ENCODE data around the gene ADK.
"Not testable (repeated sequence)": the region's sequence is repeated elsewhere in the genome, so short reads cannot be mapped to it uniquely, and the experiment has no call there.

Gene ADK

DNA sequence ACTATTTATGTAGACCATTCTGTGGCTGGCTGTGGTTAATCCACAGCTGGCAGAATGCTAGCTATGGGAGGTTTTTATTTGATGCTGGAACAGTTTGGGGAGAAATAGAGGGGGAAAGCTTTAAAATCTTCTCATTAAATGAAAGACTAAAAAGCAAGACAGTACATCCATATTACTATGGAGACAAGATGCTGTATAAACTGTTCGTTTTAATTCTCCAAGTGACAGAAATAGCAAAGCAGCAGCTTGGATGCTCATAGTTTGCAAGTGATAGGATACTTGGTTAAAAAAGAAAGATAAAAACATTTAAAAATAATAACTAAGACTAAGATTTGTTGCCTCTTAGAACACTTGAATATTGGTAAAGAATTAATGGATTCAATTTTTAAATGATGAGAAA is 370.5 kb downstream of the ADK start:
- intact Hi-C loops (cut with DNase I) = no loop called here
- no peak for DNase-seq

GRCh38 chr10:74523199-74523598 is 372.2 kb downstream of the ADK start:
- no peak for DNase-seq
- intact Hi-C loops (cut with DNase I) = no loop called here

DNA sequence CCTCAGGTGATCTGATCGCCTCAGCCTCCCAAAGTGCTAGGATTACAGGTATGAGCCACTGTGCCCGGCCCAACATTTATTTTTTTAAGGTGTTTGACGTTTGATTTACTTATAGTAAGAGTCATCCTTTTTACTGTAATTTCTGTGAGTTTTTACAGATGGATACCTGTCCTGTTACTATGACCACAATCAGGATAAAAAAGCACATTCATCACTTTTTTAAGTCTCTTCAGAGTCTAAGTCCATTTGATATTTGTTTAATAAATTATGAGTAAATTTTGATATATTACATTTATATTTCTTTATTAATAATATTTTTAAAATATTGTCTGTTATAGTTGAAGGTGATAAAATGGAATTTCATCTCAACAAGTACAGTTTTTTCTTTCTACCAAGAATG is 374.9 kb downstream of the ADK start:
- no peak for DNase-seq
- intact Hi-C loops (cut with DNase I) = no loop called here

DNA sequence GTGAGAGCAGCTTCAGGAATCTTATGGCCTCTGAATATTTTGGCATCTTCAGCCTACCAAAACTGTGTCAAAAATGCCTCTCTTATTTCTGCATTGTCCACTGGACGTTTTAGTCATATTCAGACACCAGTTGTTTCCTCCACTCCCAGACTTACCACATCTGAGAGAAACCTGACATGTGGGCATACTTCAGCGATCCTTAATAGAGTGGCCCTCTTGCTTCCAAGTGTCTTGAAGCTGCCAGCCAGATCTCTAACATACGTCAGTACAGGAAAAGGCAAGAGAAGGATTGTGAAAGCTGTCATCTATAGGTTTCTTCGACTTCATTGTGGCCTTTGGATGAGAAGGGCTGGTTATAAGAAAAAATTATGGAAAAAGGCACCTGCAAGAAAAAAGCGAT is 376.6 kb downstream of the ADK start:
- intact Hi-C loops (cut with DNase I); DNase-seq: not testable (repeated sequence)

- no peak for DNase-seq
These were observed 378.2 kb downstream of the ADK start for GRCh38 chr10:74529205-74529604.

GRCh38 chr10:74530981-74531380 is 380.0 kb downstream of the ADK start:
- intact Hi-C loops (cut with DNase I) = no loop called here
- no peak for DNase-seq

More at GRCh38 chr10:74529205-74529604, 378.2 kb downstream of the ADK start:
- intact Hi-C loops (cut with DNase I) = no loop called here

GRCh38 chr10:74539317-74539716 is 388.3 kb downstream of the ADK start:
- intact Hi-C loops (cut with DNase I) = no loop called here

GRCh38 chr10:74541375-74541774 is 390.4 kb downstream of the ADK start:
- no peak for DNase-seq
- intact Hi-C loops (cut with DNase I) = no loop called here

More at GRCh38 chr10:74539317-74539716, 388.3 kb downstream of the ADK start:
- DNase-seq = no peak

GRCh38 chr10:74542077-74542476 is 391.1 kb downstream of the ADK start:
- intact Hi-C loops (cut with DNase I) = no loop called here
- DNase-seq = no peak

GRCh38 chr10:74543276-74543675 is 392.3 kb downstream of the ADK start:
- intact Hi-C loops (cut with DNase I) = no loop called here
- no peak for DNase-seq

DNA sequence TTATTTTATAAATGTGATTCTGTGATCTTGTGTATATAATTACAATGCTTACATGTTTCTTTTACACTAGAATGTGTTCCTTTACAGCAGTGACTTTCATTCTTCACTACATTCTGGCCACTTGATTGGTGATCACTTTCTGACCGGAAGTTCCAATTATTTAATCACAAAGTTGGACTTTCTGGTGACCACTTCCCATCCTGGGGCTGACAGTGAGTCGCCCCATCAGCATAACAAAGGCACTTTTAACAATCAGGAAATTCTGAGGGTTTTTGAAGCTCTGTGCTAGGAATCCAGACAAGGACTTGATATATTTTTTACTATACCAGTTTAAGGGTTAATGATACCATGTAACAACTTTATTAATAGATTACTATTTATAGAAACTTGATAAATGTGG is 393.1 kb downstream of the ADK start:
- intact Hi-C loops (cut with DNase I) = no loop called here
- DNase-seq = no peak

DNA sequence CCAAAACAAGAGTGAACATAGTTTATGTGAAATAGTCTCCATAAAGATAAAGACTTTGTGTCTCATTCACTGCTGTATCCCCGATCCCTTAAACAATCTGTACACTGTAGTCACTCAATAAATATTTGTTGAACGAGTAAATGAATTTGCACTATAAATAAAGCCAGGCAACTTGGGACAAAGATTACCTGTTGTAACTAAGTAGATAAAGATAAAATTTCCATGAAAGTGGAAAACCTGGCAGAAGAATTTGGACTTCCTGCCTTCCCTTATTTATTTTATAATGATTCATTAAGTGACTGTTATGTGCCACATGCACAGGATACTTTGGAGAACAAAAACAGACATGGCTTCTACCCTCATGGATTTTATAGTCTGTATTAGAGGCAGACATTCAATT is 397.7 kb downstream of the ADK start:
- DNase-seq = no peak
- intact Hi-C loops (cut with DNase I) = no loop called here

DNA sequence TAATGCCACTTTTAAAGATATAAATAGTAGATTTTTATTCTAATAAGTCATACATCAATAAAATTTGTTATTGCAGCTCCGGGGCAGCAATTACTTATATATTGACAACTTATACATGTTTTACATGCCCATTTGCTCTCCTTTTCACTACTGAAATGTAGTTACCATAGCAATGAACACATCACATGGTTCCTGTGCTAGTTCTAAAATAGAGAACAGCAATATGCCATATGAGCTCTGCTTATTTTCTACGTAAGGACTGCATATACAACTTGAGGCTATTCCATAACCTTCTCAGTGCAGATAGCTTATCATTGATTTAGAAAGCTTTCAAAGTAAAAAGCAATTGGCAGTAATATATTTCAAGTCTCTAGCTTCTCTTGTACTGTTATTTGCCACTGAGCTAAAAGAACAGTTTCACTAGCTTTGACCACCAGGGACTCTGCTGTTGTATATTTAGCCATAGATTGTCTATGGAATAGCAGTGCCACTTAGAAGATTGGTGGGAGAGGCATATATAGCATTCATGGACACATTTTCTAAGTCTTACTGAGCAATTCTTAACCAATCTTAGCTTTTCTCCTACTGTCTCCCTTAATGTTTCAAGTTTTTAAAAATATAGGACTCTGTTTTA is 405.2 kb downstream of the ADK start:
- no peak for DNase-seq
- intact Hi-C loops (cut with DNase I) = no loop called here

DNA sequence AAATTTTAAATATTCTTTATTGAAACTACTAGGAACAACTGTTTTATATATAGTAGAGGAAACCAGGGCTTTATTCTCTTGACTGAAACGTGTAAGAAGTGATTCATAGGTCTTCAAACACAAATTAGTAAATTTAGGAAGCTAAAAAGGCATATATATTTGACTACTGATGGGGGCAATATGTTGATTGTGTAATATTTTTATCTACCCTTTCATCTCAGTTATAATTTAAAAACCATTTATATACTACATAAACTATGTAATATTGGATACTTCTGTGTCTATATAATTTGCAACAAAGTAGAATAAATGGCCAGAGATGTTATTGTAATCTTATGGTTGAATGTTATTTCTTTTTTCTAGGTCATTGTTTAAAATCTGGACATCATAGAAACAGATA is 406.1 kb downstream of the ADK start:
- intact Hi-C loops (cut with DNase I) = no loop called here
- no peak for DNase-seq

GRCh38 chr10:74558403-74558802 is 407.4 kb downstream of the ADK start:
- intact Hi-C loops (cut with DNase I) = no loop called here
- peak in 1 of 10 donors; percentile 6 for DNase-seq

- DNase-seq = no peak
- intact Hi-C loops (cut with DNase I) = no loop called here
These were observed 407.9 kb downstream of the ADK start for GRCh38 chr10:74558897-74559296.

DNA sequence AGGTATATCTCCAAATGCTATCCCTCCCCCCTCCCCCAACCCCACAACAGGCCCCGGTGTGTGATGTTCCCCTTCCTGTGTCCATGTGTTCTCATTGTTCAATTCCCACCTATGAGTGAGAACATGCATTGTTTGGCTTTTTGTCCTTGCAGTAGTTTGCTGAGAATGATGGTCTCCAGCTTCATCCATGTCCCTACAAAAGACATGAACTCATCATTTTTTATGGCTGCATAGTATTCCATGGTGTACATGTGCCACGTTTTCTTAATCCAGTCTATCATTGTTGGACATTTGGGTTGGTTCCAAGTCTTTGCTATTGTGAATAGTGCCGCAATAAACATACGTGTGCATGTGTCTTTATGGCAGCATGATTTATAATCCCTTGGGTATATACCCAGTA is 417.9 kb downstream of the ADK start:
- intact Hi-C loops (cut with DNase I); DNase-seq: not testable (repeated sequence)

DNA sequence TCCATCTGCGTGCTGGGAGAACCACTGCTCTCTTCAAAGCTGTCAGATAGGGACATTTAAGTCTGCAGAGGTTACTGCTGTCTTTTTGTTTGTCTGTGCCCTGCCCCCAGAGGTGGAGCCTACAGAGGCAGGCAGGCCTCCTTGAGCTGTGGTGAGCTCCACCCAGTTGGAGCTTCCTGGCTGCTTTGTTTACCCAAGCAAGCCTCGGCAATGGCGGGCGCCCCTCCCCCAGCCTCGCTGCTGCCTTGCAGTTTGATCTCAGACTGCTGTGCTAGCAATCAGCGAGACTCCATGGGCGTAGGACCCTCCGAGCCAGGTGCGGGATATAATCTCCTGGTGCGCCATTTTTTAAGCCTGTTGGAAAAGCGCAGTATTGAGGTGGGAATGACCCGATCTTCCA is 422.5 kb downstream of the ADK start:
- DNase-seq; intact Hi-C loops (cut with DNase I): not testable (repeated sequence)

DNA sequence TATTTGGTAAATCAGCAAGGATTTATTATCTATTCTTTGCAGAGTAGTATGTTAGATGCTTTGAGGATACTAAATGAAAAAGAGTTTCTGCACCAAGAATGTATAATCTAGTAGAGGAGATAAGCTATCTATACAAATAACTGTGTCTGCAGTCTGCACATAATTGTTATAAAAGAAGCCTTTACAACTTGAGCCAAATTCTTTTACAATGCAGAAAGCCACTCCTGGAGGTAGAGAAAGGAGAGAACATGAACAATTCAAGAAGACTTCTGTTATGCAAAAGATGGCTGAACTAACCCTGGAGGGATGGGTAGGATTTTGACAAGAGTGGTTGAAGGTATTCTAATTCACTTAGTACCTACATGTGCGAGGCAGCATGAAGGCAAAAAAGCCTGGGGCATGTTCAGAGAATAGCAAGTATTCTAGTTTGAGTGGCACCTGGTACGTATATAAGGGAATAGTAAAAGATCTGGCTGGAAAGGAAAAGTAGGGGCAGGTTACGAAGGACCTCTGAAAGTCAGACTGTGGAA is 424.2 kb downstream of the ADK start:
- intact Hi-C loops (cut with DNase I) = no loop called here
- DNase-seq = no peak

GRCh38 chr10:74575912-74576311 is 424.9 kb downstream of the ADK start:
- intact Hi-C loops (cut with DNase I) = no loop called here
- DNase-seq = no peak

DNA sequence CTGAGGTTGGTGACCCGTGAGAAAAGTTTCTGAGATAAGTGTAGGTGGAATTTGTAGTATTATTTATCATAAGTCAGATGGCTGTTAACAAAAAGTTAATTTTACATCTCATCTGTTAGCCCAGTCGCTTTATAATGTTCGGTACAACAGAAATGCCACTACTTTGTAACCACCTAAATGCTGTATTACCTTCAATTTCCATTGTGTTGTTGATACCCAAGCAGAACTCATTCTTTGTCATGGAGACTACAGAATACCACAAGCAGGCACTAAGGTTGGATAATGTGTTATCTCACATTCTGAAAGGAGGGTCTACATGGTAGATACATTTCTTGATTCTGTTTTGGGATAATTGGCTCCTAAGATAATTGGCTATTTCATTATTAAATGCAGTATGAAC is 425.6 kb downstream of the ADK start:
- intact Hi-C loops (cut with DNase I) = no loop called here
- DNase-seq = no peak

DNA sequence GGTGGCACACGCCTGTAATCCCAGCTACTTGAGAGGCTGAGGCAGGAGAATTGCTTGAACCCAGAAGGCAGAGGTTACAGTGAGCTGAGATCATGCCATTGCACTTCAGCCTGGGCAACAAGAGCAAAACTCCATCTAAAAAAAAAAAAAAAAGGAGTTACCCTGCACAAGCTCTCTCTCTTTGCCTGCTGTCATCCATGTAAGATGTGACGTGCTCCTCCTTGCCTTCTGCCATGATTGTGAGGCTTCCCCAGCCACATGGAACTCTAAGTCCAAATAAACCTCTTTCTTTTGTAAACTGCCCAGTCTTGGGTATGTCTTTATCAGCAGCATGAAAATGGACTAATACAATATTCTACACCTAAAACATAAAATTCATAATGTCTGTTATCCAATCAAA is 429.4 kb downstream of the ADK start:
- DNase-seq = not testable (repeated sequence)
- intact Hi-C loops (cut with DNase I) = loop anchor here (10.0 kb wide), 1 partner anchor 244 kb away; the partner anchor contains the start of gene KAT6B

- no peak for DNase-seq
- intact Hi-C loops (cut with DNase I) = loop anchor here (10.0 kb wide), 1 partner anchor 242 kb away; the partner anchor contains the start of gene KAT6B
These were observed 431.5 kb downstream of the ADK start for GRCh38 chr10:74582566-74582965.

All from posterior cingulate gyrus (tissue), 11 donors.